Stimulated activated memory B cell treated with anti-CD40 and anti-IgM and Interleukin-4, amounts not matched to agents 10 μg/mL and 1 μg/mL and 100 μg/mL, for 72 hours (primary cell): ENCODE measurements around the gene SLC26A11.
A peak's percentile ranks its signal among the peaks of the same experiment; 100 is the strongest.
"Not testable (repeated sequence)": the region's sequence is repeated elsewhere in the genome, so short reads cannot be mapped to it uniquely, and the experiment has no call there.

Experiments
- ATAC-seq: fragments of 150-1000 bp; cut with Tn5 transposase; 2 replicates; pipeline ENCODE4 v1.10.0; 2021
- H3K27ac Mint-ChIP-seq: one replicate; pipeline ENCODE4 v1.8.0; 2022; ENCODE audit warnings: mild to moderate bottlenecking, mixed read lengths
- H3K27me3 Mint-ChIP-seq: one replicate; pipeline ENCODE4 v1.8.0; 2022; ENCODE audit warnings: mixed read lengths
- H3K36me3 Mint-ChIP-seq: one replicate; pipeline ENCODE4 v1.8.0; 2022; ENCODE audit warnings: mixed read lengths
- H3K4me1 Mint-ChIP-seq: one replicate; pipeline ENCODE4 v1.8.0; 2022; ENCODE audit warnings: mixed read lengths
- H3K4me3 Mint-ChIP-seq: one replicate; pipeline ENCODE4 v1.8.0; 2022; ENCODE audit warnings: mild to moderate bottlenecking, moderate library complexity, mixed read lengths
- H3K9me3 Mint-ChIP-seq: one replicate; pipeline ENCODE4 v1.8.0; 2022; ENCODE audit warnings: mixed read lengths

SLC26A11 gene

GRCh38 chr17:80286638-80286960, 66.4 kb downstream of the SLC26A11 start:
- Mint-ChIP-seq H3K4me3 (no peak overlapping the region), H3K4me1 (peaks cover 23% of the 10 kb centered on the region), H3K27me3 (no peaks in the 10 kb centered on the region), H3K9me3 (no peaks in the 10 kb centered on the region), H3K36me3 (peaks cover 45% of the 10 kb centered on the region), H3K27ac (no peak overlapping the region)
- ATAC-seq: no peak

DNA sequence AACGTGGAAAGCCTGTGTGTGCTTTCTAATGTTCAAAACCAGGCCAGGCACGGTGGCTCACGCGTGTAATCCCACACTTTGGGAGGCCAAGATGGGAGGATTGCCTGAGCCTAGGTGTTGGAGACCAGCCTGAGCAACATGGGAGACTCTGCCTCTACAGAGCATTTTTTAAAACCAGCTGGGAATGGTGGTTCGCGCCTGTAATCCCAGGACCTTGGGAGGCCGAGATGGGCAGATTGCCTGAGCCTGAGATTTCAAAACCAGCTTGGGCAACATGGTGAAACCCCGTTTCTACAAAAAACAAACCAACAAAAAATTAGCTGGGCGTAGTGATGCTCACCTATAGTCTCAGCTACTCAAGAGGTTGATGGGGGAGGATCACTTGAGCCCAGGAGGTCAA, 66.8 kb downstream of the SLC26A11 start:
- no peak overlapping the region for H3K4me3 Mint-ChIP-seq
- no peaks in the 10 kb centered on the region for H3K9me3 Mint-ChIP-seq
- H3K4me1 Mint-ChIP-seq: peaks cover 22% of the 10 kb centered on the region
- H3K27ac Mint-ChIP-seq: no peak overlapping the region
- peaks cover 47% of the 10 kb centered on the region for H3K36me3 Mint-ChIP-seq
- no peak for ATAC-seq
- H3K27me3 Mint-ChIP-seq: no peaks in the 10 kb centered on the region

DNA sequence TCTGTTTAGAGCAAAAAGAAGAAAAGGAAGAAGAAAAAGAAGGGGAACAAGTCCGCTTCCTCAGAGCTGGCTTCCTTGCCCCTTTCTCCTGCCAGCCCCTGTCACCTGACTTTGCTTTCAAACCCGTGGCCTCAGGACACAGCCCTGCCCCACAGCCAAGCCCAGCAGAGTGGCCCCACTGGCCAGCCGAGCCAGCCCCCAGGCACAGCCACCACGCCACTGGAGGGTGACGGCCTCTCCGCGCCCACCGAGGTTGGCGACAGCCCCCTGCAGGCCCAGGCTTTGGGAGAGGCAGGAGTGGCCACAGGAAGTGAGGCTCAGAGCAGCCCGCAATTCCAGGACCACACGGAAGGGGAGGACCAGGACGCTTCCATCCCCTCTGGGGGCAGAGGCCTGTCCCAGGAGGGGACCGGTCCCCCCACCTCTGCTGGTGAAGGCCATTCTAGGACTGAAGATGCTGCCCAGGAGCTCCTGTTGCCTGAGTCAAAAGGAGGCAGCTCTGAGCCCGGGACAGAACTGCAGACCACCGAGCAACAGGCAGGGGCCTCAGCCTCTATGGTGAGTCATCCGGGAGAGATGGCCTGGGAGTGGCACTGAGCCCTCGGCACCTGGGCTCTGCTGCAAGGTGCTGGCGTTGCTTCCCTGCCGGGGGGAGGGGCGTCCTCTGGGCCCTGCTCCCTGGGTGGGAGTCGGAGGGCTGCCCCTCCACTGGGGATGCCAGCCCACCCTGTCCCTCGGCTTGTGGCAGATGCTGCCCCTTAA, 67.8 kb downstream of the SLC26A11 start:
- Mint-ChIP-seq H3K27me3 (no peaks in the 10 kb centered on the region), H3K36me3 (peaks cover 55% of the 10 kb centered on the region), H3K27ac (no peak overlapping the region), H3K9me3 (no peaks in the 10 kb centered on the region), H3K4me1 (peaks cover 13% of the 10 kb centered on the region), H3K4me3 (no peak overlapping the region)
- ATAC-seq: no peak

DNA sequence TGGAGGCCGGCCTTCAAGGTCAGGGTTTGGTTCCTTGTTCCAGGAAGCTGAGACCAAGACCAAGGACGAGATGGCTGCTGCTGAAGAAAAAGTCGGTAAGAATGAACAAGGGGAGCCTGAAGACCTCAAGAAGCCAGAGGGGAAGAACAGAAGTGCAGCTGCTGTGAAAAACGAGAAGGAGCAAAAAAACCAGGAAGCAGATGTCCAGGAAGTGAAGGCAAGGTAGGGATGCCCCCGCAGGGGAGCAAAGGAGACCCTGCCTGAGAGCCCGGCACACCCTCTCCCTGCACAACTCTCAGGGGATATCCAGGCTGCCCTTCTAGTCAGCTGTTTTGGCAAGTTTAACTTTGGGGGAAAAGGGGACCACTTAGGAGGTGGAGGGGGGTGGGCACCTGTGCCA, 69.4 kb downstream of the SLC26A11 start:
- no peak for ATAC-seq
- H3K27me3 Mint-ChIP-seq: no peaks in the 10 kb centered on the region
- peaks cover 8% of the 10 kb centered on the region for H3K4me1 Mint-ChIP-seq
- H3K36me3 Mint-ChIP-seq: peaks cover 65% of the 10 kb centered on the region
- H3K9me3 Mint-ChIP-seq: no peaks in the 10 kb centered on the region
- peak overlapping the region; percentile 83 for H3K27ac Mint-ChIP-seq
- H3K4me3 Mint-ChIP-seq: no peak overlapping the region

- H3K9me3 Mint-ChIP-seq: no peaks in the 10 kb centered on the region
- no peaks in the 10 kb centered on the region for H3K27me3 Mint-ChIP-seq
- no peak for ATAC-seq
- peaks cover 67% of the 10 kb centered on the region for H3K36me3 Mint-ChIP-seq
- no peak overlapping the region for H3K27ac Mint-ChIP-seq
- H3K4me3 Mint-ChIP-seq: no peak overlapping the region
- H3K4me1 Mint-ChIP-seq: peaks cover 4% of the 10 kb centered on the region
Observed at GRCh38 chr17:80290156-80290555, 69.9 kb downstream of the SLC26A11 start.

GRCh38 chr17:80291260-80291659, 71.0 kb downstream of the SLC26A11 start:
- Mint-ChIP-seq H3K9me3 (no peaks in the 10 kb centered on the region), H3K27ac (no peak overlapping the region), H3K4me3 (no peak overlapping the region), H3K4me1 (peaks cover 4% of the 10 kb centered on the region), H3K36me3 (peaks cover 72% of the 10 kb centered on the region), H3K27me3 (no peaks in the 10 kb centered on the region)
- no peak for ATAC-seq

GRCh38 chr17:80291691-80292487, 71.7 kb downstream of the SLC26A11 start:
- no peak for ATAC-seq
- H3K9me3 Mint-ChIP-seq: no peaks in the 10 kb centered on the region
- H3K36me3 Mint-ChIP-seq: peaks cover 78% of the 10 kb centered on the region
- H3K4me3 Mint-ChIP-seq: no peak overlapping the region
- H3K4me1 Mint-ChIP-seq: peaks cover 4% of the 10 kb centered on the region
- H3K27ac Mint-ChIP-seq: no peak overlapping the region
- H3K27me3 Mint-ChIP-seq: no peaks in the 10 kb centered on the region

- ATAC-seq: no peak
- H3K27ac Mint-ChIP-seq: no peak overlapping the region
- peaks cover 75% of the 10 kb centered on the region for H3K36me3 Mint-ChIP-seq
- no peaks in the 10 kb centered on the region for H3K9me3 Mint-ChIP-seq
- no peak overlapping the region for H3K4me3 Mint-ChIP-seq
- H3K27me3 Mint-ChIP-seq: no peaks in the 10 kb centered on the region
- H3K4me1 Mint-ChIP-seq: peaks cover 4% of the 10 kb centered on the region
Observed at GRCh38 chr17:80292521-80292971, 72.3 kb downstream of the SLC26A11 start.

DNA sequence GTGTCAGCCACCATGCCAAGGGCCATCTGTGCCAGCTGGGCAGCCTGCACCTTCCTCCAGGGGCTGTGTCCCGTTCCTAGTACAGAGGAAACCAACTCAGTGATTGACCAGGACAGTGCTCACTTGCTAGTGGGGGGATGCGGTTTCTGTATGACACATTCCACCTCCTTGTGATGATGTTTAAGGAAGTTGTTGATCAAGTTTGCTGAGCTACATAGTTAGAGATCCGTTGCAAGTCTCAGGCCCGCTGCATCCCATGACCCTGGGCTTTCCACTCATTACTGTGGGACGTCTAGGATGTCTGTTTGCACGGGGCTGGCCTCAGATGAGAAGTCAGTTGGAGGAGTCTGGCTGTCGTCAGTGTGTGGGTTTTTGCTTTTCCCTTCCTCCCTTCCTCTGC, 74.0 kb downstream of the SLC26A11 start:
- Mint-ChIP-seq H3K4me1 (peaks cover 4% of the 10 kb centered on the region), H3K36me3 (peaks cover 78% of the 10 kb centered on the region), H3K27ac (no peak overlapping the region), H3K27me3 (no peaks in the 10 kb centered on the region), H3K4me3 (no peak overlapping the region), H3K9me3 (no peaks in the 10 kb centered on the region)
- no peak for ATAC-seq

DNA sequence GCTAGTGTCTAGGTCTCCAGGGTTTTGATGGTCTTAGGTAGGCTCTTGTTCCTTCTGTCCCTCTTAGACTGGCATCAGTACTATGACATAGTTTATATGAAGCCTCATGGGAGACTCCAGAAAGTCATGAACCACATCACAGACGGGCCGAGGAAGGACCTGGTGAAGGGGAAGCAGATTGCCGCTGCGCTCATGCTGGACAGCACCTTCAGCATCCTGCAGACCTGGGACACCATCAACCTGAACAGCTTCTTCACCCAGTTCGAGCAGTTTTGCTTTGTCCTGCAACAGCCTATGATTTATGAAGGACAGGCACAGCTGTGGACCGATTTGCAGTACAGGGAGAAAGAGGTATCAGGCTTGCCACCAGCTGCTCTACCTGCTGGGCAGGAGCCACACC, 74.4 kb downstream of the SLC26A11 start:
- no peak overlapping the region for H3K27ac Mint-ChIP-seq

GRCh38 chr17:80295146-80295545, 74.9 kb downstream of the SLC26A11 start:
- H3K36me3 Mint-ChIP-seq: peaks cover 78% of the 10 kb centered on the region
- H3K27ac Mint-ChIP-seq: no peak overlapping the region
- H3K27me3 Mint-ChIP-seq: no peaks in the 10 kb centered on the region
- ATAC-seq: no peak
- H3K4me1 Mint-ChIP-seq: no peaks in the 10 kb centered on the region
- H3K4me3 Mint-ChIP-seq: no peak overlapping the region
- peaks cover 3% of the 10 kb centered on the region for H3K9me3 Mint-ChIP-seq

More for the DNA sequence above, 74.4 kb downstream of the SLC26A11 start:
- H3K9me3 Mint-ChIP-seq: peaks cover 2% of the 10 kb centered on the region
- no peak for ATAC-seq
- peaks cover 78% of the 10 kb centered on the region for H3K36me3 Mint-ChIP-seq
- H3K4me1 Mint-ChIP-seq: no peaks in the 10 kb centered on the region
- H3K4me3 Mint-ChIP-seq: no peak overlapping the region
- H3K27me3 Mint-ChIP-seq: no peaks in the 10 kb centered on the region

- no peak overlapping the region for H3K27ac Mint-ChIP-seq
Observed at GRCh38 chr17:80295559-80295958, 75.3 kb downstream of the SLC26A11 start.

GRCh38 chr17:80296221-80296620, 76.0 kb downstream of the SLC26A11 start:
- no peak overlapping the region for H3K27ac Mint-ChIP-seq
- no peaks in the 10 kb centered on the region for H3K27me3 Mint-ChIP-seq
- H3K36me3 Mint-ChIP-seq: peaks cover 83% of the 10 kb centered on the region
- no peaks in the 10 kb centered on the region for H3K4me1 Mint-ChIP-seq
- no peak overlapping the region for H3K4me3 Mint-ChIP-seq
- H3K9me3 Mint-ChIP-seq: peaks cover 5% of the 10 kb centered on the region
- no peak for ATAC-seq

More at GRCh38 chr17:80295559-80295958, 75.3 kb downstream of the SLC26A11 start:
- ATAC-seq: no peak
- Mint-ChIP-seq H3K9me3 (peaks cover 3% of the 10 kb centered on the region), H3K36me3 (peaks cover 78% of the 10 kb centered on the region), H3K4me3 (no peak overlapping the region), H3K4me1 (no peaks in the 10 kb centered on the region), H3K27me3 (no peaks in the 10 kb centered on the region)

GRCh38 chr17:80297996-80298560, 77.9 kb downstream of the SLC26A11 start:
- no peak overlapping the region for H3K27ac Mint-ChIP-seq
- no peaks in the 10 kb centered on the region for H3K27me3 Mint-ChIP-seq
- ATAC-seq: no peak

GRCh38 chr17:80299350-80300100, 79.3 kb downstream of the SLC26A11 start:
- H3K4me3 Mint-ChIP-seq, H3K27ac Mint-ChIP-seq, ATAC-seq, H3K4me1 Mint-ChIP-seq, H3K27me3 Mint-ChIP-seq: not testable (repeated sequence)
- peaks cover 11% of the 10 kb centered on the region for H3K9me3 Mint-ChIP-seq
- H3K36me3 Mint-ChIP-seq: peaks cover 89% of the 10 kb centered on the region

More at GRCh38 chr17:80297996-80298560, 77.9 kb downstream of the SLC26A11 start:
- H3K4me3 Mint-ChIP-seq: no peak overlapping the region
- peaks cover 11% of the 10 kb centered on the region for H3K9me3 Mint-ChIP-seq
- H3K36me3 Mint-ChIP-seq: peaks cover 86% of the 10 kb centered on the region
- no peaks in the 10 kb centered on the region for H3K4me1 Mint-ChIP-seq
